Liver (tissue), 9 donors: ENCODE measurements around the gene TSC22D3. TPM values are rescaled to one million over a fixed set of nuclear protein-coding genes. Genes with fewer than 3 reads are reported as not detected.

Experiments used
- DNase-seq: peaks from one replicate; pipeline ENCODE4 v3.0.0-alpha.2; 2017; ENCODE audit warnings: low spot score
- H3K27ac ChIP-seq, 2 donors: one replicate each; pipeline ENCODE4 v1.7.0; 2013; ENCODE audit warnings: inconsistent platforms in 2 of 2, low read length in 2 of 2, control low read depth in 1 of 2, low read depth in 1 of 2, mild to moderate bottlenecking in 1 of 2
- H3K27me3 ChIP-seq, 4 donors: one replicate each; pipeline versions ENCODE4 v1.6.1 to v1.7.0; 2013; ENCODE audit warnings: low read length in 3 of 4, inconsistent platforms in 1 of 4, mild to moderate bottlenecking in 1 of 4, moderate library complexity in 1 of 4; ENCODE audit not compliant: control insufficient read depth in 4 of 4, insufficient read depth in 4 of 4
- H3K36me3 ChIP-seq, 4 donors: one replicate each; pipeline versions ENCODE4 v1.6.1 to v1.7.0; 2013; ENCODE audit warnings: low read length in 3 of 4, mild to moderate bottlenecking in 3 of 4, low read depth in 1 of 4, moderate library complexity in 1 of 4; ENCODE audit not compliant: control insufficient read depth in 4 of 4, insufficient read depth in 3 of 4
- H3K4me1 ChIP-seq, 4 donors: one replicate each; pipeline versions ENCODE4 v1.6.1 to v1.7.0; 2013; ENCODE audit warnings: low read length in 3 of 4, mild to moderate bottlenecking in 3 of 4, moderate library complexity in 1 of 4; ENCODE audit not compliant: control insufficient read depth in 4 of 4, insufficient read depth in 4 of 4
- H3K4me3 ChIP-seq, 3 donors: one replicate each; pipeline versions ENCODE4 v1.6.1 to v1.7.0; 2013; ENCODE audit warnings: low read length in 3 of 3, control low read depth in 1 of 3, low read depth in 1 of 3, mild to moderate bottlenecking in 1 of 3
- H3K9ac ChIP-seq, 2 donors: one replicate each; pipeline ENCODE4 v1.7.0; 2013; ENCODE audit warnings: low read length in 2 of 2, mild to moderate bottlenecking in 2 of 2, moderate library complexity in 2 of 2, control low read depth in 1 of 2, low read depth in 1 of 2
- H3K9me3 ChIP-seq, 4 donors: one replicate each; pipeline versions ENCODE4 v1.6.1 to v1.7.0; 2013; ENCODE audit warnings: low read length in 3 of 4; ENCODE audit not compliant: control insufficient read depth in 4 of 4
- EGR1 ChIP-seq, 2 donors: IDR thresholded peaks; 2 replicates each; pipeline ENCODE4 v1.6.1; 2016 to 2018; ENCODE audit warnings: antibody characterized with exemption in 2 of 2, low read depth in 2 of 2
- FOXA1 ChIP-seq: IDR thresholded peaks from 2 replicates; pipeline ENCODE4 v1.6.1; 2016; ENCODE audit warnings: antibody characterized with exemption
- FOXA2 ChIP-seq: IDR thresholded peaks from 2 replicates; pipeline ENCODE4 v1.6.1; 2016; ENCODE audit warnings: antibody characterized with exemption
- GABPA ChIP-seq, 2 donors: IDR thresholded peaks in 1 of 2; conservative IDR thresholded peaks in 1 of 2; 2 replicates each; pipeline ENCODE4 v1.6.1; 2016; ENCODE audit warnings: antibody characterized with exemption in 2 of 2, mild to moderate bottlenecking in 1 of 2, moderate library complexity in 1 of 2
- HNF4A ChIP-seq, 2 donors: conservative IDR thresholded peaks; 2 replicates each; pipeline ENCODE4 v1.6.1; 2016; ENCODE audit warnings: antibody characterized with exemption in 2 of 2, mild to moderate bottlenecking in 2 of 2
- JUND ChIP-seq, 2 donors: IDR thresholded peaks; 2 replicates each; pipeline ENCODE4 v1.6.1; 2016; ENCODE audit warnings: antibody characterized with exemption in 2 of 2
- RXRA ChIP-seq, 2 donors: IDR thresholded peaks; 2 replicates each; pipeline ENCODE4 v1.6.1; 2017 to 2018; ENCODE audit warnings: antibody characterized with exemption in 2 of 2, mild to moderate bottlenecking in 1 of 2
- SP1 ChIP-seq: IDR thresholded peaks from 2 replicates; pipeline ENCODE4 v1.6.1; 2018; ENCODE audit warnings: antibody characterized with exemption, mild to moderate bottlenecking
- TAF1 ChIP-seq: conservative IDR thresholded peaks from 2 replicates; pipeline ENCODE4 v1.6.1; 2016; ENCODE audit warnings: antibody characterized with exemption, mild to moderate bottlenecking
- YY1 ChIP-seq: IDR thresholded peaks from 2 replicates; pipeline ENCODE4 v1.6.1; 2016; ENCODE audit warnings: antibody characterized with exemption, mild to moderate bottlenecking
- WGBS: extraction: QIAGEN DNeasy Blood & Tissue Kit; methylation state at CpG from one replicate; pipeline ENCODE4 v1.1.7; 2013; 5-methylcytosine and 5-hydroxymethylcytosine counted together
- polyA plus RNA-seq, 2 donors: library from polyadenylated mRNA; stranded (reverse) in 1 of 2; unstranded in 1 of 2; fragments of 200-250 nt in 1 of 2; fragments of >200 nt in 1 of 2; fragmentation: Nextera tagmentation in 1 of 2; extraction: Ambion mirVana in 1 of 2; gene quantifications; one replicate each; pipeline versions ENCODE4 v1.2.1 to v1.2.3, GENCODE V29; 2013 to 2015
- total RNA-seq, 2 donors: library from RNA; depleted of rRNA; stranded (reverse); fragments of >200 nt; gene quantifications; one replicate each; pipeline ENCODE4 v1.2.3, GENCODE V29; 2014
- TF ChIP-seq, protein P1 (sequence below): fragments of 150-350 bp; IDR thresholded peaks from 2 replicates; pipeline ENCODE4 v1.5.1; 2017; ENCODE audit warnings: improper control_type of control experiment, low read depth, low read length; ENCODE audit not compliant: missing input control
- TF ChIP-seq, protein P2 (sequence below): IDR thresholded peaks from 2 replicates; pipeline ENCODE4 v1.6.1; 2016; ENCODE audit warnings: antibody characterized with exemption
- TF ChIP-seq, protein P3 (sequence below): IDR thresholded peaks from 2 replicates; pipeline ENCODE4 v1.6.1; 2016; ENCODE audit warnings: antibody characterized with exemption, mild to moderate bottlenecking
- TF ChIP-seq, protein P4 (sequence below): IDR thresholded peaks from 2 replicates; pipeline ENCODE4 v1.6.1; 2016; ENCODE audit warnings: antibody characterized with exemption
- donor health status: healthy.
- donor health status: healthy.
- donor health status: healthy.
- donor health status: healthy.
- donor health status: healthy.

The TSC22D3 gene
- total and polyA plus RNA-seq, 4 donors: 10.5 to 128 (median 48.1) TPM

DNA sequence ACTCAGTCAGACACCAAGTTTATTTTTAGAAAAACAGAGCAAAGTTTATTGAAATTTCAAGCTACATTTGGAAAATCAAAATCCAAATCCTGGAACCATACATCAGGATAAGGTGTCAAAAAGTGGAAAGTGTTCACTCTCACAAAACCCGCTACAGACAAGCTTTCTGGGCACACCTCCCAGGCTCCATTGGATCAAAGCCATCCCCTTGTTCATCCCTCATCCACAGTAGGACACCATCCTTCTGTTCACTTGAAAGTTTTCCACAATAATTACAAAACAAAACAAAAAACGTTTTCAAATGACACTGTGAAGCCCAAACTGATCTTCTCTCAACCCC lies 62.4 kb downstream of the TSC22D3 start:
- no peak for DNase-seq
- no peak overlapping the region for H3K9ac ChIP-seq
- H3K27ac ChIP-seq: no peak overlapping the region

DNA sequence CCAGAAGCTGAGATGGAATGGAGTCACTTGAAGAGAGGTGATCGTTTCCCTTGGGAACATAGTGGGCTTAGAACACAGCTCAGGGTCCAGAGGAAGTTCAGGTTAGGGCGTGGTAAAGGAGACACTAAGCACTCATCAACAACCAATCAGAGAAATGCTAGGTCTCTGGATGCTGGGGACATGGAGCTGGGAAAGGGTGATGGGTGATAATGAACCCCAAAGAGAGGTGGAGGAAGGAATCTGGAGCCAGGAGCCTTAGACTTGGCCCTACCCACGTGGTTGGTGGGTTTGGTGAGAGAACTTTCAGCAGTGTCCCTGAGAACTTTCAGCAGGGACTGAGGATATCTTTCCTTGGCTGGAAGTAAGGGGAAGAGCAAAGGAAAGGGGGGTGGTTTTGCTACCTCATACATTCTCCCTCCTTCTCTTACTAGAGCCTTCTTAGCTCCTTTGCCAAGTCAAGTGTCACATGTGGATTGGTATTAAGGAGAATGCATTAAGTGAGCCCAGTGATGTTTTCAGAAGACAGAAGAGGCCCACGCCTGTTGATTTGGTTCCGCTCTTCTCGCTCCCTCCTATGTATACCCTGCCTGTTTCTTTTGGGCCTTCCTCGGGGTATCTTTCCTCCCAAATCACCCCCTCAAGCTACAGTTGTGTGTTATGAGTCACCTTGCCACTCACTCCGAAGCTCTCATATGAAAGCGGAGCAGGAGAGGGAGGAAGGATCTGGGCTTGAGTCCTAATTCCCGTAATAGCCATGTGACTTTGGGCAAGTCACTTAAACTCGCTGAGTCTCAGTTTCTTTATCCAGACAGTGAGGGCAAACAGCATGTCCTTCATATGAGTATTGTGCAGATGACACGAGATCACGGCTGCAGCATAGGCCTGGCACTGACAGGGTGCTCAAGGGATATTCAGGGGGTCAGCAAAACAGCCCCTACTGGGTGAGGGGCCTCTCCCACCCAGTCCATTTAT lies 63.1 kb downstream of the TSC22D3 start:
- H3K4me3 ChIP-seq: no peak overlapping the region
- 89% methylated on average over 13 of the region's 13 CpGs for WGBS
- no peak for DNase-seq

More for the DNA sequence above, 62.4 kb downstream of the TSC22D3 start:
- Histone ChIP-seq H3K36me3 (peaks cover 3 to 17% (median 8%) of the 10 kb centered on the region in 4 donors), H3K27me3 (no peaks in the 10 kb centered on the region), H3K4me1 (peaks cover 4 to 13% (median 11%) of the 10 kb centered on the region in 4 donors), H3K4me3 (no peak overlapping the region), H3K9me3 (no peaks in the 10 kb centered on the region)
- TF ChIP-seq YY1 (peak; percentile 4), TAF1 (no peak)
- 77% methylated on average over 2 of the region's 2 CpGs for WGBS

DNA sequence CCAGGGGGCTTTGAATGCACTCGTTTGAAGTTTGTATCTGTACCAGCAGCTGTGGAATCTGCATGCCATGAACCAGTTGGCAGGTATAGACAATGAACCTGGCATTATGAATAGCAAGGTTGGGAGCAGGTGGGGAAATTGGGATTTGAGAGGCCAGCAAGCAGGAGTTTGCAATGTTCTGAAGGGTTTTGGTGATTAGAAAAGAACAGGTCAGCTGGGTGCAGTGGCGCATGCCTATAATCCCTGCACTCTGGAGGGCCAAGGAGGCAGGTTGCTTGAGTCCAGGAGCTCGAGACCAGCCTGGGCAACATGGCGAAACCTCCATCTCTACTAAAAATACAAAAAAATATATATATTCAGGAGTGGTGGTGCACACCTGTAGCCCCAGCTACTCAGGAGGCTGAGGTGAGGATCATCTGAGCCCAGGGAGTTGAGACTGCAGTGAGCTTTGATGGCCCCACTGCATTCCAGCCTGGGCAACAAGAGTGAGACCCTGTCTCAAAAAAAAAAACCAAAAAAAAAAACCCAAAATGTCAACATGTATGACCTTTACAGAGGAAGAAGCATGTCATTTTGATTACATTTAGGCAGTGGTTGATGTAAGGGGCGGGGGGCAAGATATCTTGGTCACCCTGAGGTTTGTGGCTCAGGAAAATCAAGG lies 63.9 kb downstream of the TSC22D3 start:
- no peaks in the 10 kb centered on the region for H3K27me3 ChIP-seq
- peaks cover 0 to 4% (median 4%) of the 10 kb centered on the region in 4 donors for H3K4me1 ChIP-seq
- no peak for DNase-seq
- peak overlapping the region; percentile 61 to 73 for H3K27ac ChIP-seq
- H3K9ac ChIP-seq: no peak overlapping the region
- no peak overlapping the region for H3K4me3 ChIP-seq
- 78% methylated on average over 5 of the region's 5 CpGs for WGBS
- peaks cover 3 to 17% (median 8%) of the 10 kb centered on the region in 4 donors for H3K36me3 ChIP-seq
- H3K9me3 ChIP-seq: no peaks in the 10 kb centered on the region
- TF ChIP-seq SP1 (no peak), RXRA (IDR thresholded peaks at IDR 0.05) (no peak), YY1 (no peak), GABPA (IDR thresholded peaks at IDR 0.05 in 1 of 2, conservative IDR thresholded peaks at IDR 0.05 in 1 of 2) (no peak)
- TF ChIP-seq, protein P1, sequence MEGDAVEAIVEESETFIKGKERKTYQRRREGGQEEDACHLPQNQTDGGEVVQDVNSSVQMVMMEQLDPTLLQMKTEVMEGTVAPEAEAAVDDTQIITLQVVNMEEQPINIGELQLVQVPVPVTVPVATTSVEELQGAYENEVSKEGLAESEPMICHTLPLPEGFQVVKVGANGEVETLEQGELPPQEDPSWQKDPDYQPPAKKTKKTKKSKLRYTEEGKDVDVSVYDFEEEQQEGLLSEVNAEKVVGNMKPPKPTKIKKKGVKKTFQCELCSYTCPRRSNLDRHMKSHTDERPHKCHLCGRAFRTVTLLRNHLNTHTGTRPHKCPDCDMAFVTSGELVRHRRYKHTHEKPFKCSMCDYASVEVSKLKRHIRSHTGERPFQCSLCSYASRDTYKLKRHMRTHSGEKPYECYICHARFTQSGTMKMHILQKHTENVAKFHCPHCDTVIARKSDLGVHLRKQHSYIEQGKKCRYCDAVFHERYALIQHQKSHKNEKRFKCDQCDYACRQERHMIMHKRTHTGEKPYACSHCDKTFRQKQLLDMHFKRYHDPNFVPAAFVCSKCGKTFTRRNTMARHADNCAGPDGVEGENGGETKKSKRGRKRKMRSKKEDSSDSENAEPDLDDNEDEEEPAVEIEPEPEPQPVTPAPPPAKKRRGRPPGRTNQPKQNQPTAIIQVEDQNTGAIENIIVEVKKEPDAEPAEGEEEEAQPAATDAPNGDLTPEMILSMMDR: no peak
- TF ChIP-seq, protein P2, sequence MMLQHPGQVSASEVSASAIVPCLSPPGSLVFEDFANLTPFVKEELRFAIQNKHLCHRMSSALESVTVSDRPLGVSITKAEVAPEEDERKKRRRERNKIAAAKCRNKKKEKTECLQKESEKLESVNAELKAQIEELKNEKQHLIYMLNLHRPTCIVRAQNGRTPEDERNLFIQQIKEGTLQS: no peak

More for the DNA sequence above, 63.1 kb downstream of the TSC22D3 start:
- Histone ChIP-seq H3K27ac (no peak overlapping the region), H3K9me3 (no peaks in the 10 kb centered on the region), H3K27me3 (no peaks in the 10 kb centered on the region), H3K36me3 (peaks cover 3 to 17% (median 8%) of the 10 kb centered on the region in 4 donors), H3K9ac (no peak overlapping the region), H3K4me1 (peaks cover 2 to 11% (median 10%) of the 10 kb centered on the region in 4 donors)
- TF ChIP-seq RXRA (IDR thresholded peaks at IDR 0.05): no peak
- TF ChIP-seq, protein P3, sequence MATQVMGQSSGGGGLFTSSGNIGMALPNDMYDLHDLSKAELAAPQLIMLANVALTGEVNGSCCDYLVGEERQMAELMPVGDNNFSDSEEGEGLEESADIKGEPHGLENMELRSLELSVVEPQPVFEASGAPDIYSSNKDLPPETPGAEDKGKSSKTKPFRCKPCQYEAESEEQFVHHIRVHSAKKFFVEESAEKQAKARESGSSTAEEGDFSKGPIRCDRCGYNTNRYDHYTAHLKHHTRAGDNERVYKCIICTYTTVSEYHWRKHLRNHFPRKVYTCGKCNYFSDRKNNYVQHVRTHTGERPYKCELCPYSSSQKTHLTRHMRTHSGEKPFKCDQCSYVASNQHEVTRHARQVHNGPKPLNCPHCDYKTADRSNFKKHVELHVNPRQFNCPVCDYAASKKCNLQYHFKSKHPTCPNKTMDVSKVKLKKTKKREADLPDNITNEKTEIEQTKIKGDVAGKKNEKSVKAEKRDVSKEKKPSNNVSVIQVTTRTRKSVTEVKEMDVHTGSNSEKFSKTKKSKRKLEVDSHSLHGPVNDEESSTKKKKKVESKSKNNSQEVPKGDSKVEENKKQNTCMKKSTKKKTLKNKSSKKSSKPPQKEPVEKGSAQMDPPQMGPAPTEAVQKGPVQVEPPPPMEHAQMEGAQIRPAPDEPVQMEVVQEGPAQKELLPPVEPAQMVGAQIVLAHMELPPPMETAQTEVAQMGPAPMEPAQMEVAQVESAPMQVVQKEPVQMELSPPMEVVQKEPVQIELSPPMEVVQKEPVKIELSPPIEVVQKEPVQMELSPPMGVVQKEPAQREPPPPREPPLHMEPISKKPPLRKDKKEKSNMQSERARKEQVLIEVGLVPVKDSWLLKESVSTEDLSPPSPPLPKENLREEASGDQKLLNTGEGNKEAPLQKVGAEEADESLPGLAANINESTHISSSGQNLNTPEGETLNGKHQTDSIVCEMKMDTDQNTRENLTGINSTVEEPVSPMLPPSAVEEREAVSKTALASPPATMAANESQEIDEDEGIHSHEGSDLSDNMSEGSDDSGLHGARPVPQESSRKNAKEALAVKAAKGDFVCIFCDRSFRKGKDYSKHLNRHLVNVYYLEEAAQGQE: no peak
- peak in 1 of 2 donors; percentile 74 for TF ChIP-seq JUND (IDR thresholded peaks at IDR 0.05)
- no peak for TF ChIP-seq GABPA (IDR thresholded peaks at IDR 0.05 in 1 of 2, conservative IDR thresholded peaks at IDR 0.05 in 1 of 2)
- TF ChIP-seq TAF1: no peak
- TF ChIP-seq SP1: no peak
- TF ChIP-seq FOXA2: no peak
- TF ChIP-seq, protein P2: peak; percentile 19
- peak in 1 of 2 donors; percentile 16 for TF ChIP-seq HNF4A (conservative IDR thresholded peaks at IDR 0.05)
- TF ChIP-seq YY1: no peak
- TF ChIP-seq FOXA1: no peak
- TF ChIP-seq, protein P4, sequence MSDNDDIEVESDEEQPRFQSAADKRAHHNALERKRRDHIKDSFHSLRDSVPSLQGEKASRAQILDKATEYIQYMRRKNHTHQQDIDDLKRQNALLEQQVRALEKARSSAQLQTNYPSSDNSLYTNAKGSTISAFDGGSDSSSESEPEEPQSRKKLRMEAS: no peak
- TF ChIP-seq EGR1 (IDR thresholded peaks at IDR 0.05; ENCODE audit: low read depth in 2 of 2): no peak
